Keratinocyte (primary cell): ENCODE measurements around the gene HDLBP. TPM values are rescaled to one million over a fixed set of nuclear protein-coding genes. Genes with fewer than 3 reads are reported as not detected.

Source experiments
- DNase-seq: peaks from one replicate; pipeline ENCODE4 v3.0.0-alpha.2; 2011; ENCODE audit warnings: low read depth, missing footprints, low spot score
- FAIRE-seq: peaks from 2 replicates; lab custom pipeline; 2011; peaks lifted over from hg19 to GRCh38; lab: Jason Lieb, UNC
- H2AFZ ChIP-seq: 2 replicates; pipeline ENCODE4 v1.6.0; 2012; ENCODE audit warnings: low read length, control low read depth, inconsistent platforms; ENCODE audit not compliant: control insufficient read depth
- H3K27ac ChIP-seq: 2 replicates; pipeline ENCODE4 v1.5.1; 2011; ENCODE audit warnings: low read length; ENCODE audit not compliant: control insufficient read depth, insufficient read depth
- H3K27me3 ChIP-seq: 3 replicates; pipeline ENCODE4 v1.6.0; 2011; ENCODE audit warnings: low read length; ENCODE audit not compliant: control insufficient read depth, insufficient read depth; ENCODE audit errors: extremely low read depth
- H3K36me3 ChIP-seq, 2 experiments: 2 replicates in 1 of 2; 3 replicates in 1 of 2; pipeline ENCODE4 v1.5.1; 2011; ENCODE audit warnings: low read length in 2 of 2, mild to moderate bottlenecking in 1 of 2; ENCODE audit not compliant: control insufficient read depth in 2 of 2, insufficient read depth in 2 of 2; ENCODE audit errors: extremely low read depth in 1 of 2
- H3K4me1 ChIP-seq: 3 replicates; pipeline ENCODE4 v1.5.1; 2011; ENCODE audit warnings: low read length; ENCODE audit not compliant: control insufficient read depth, insufficient read depth; ENCODE audit errors: extremely low read depth
- H3K4me2 ChIP-seq: 3 replicates; pipeline ENCODE4 v1.6.0; 2011; ENCODE audit warnings: low read depth, low read length; ENCODE audit not compliant: control insufficient read depth, insufficient read depth; ENCODE audit errors: extremely low read depth
- H3K4me3 ChIP-seq, 3 experiments: fragments of 200-600 bp in 1 of 3; sonication (generic) in 1 of 3; 2 replicates in 2 of 3; 3 replicates in 1 of 3; pipeline ENCODE4 v1.5.1; 2011 to 2016; ENCODE audit warnings: low read length in 3 of 3, mild to moderate bottlenecking in 3 of 3, control low read depth in 2 of 3, inconsistent platforms in 1 of 3, low read depth in 1 of 3, mixed read lengths in 1 of 3, mixed run types in 1 of 3, moderate library complexity in 1 of 3; ENCODE audit not compliant: control insufficient read depth in 2 of 3, insufficient read depth in 2 of 3; ENCODE audit errors: extremely low read depth in 1 of 3
- H3K79me2 ChIP-seq: 2 replicates; pipeline ENCODE4 v1.6.0; 2012; ENCODE audit warnings: low read length; ENCODE audit not compliant: control insufficient read depth, insufficient read depth
- H3K9ac ChIP-seq: 3 replicates; pipeline ENCODE4 v1.6.0; 2011; ENCODE audit warnings: low read length; ENCODE audit not compliant: control insufficient read depth, insufficient read depth; ENCODE audit errors: extremely low read depth
- H3K9me1 ChIP-seq: 3 replicates; pipeline ENCODE4 v1.6.0; 2011; ENCODE audit warnings: low read length; ENCODE audit not compliant: control insufficient read depth, insufficient read depth; ENCODE audit errors: extremely low read depth
- H3K9me3 ChIP-seq: 2 replicates; pipeline ENCODE4 v1.5.1; 2012; ENCODE audit warnings: low read depth, low read length; ENCODE audit not compliant: control insufficient read depth
- H4K20me1 ChIP-seq: 3 replicates; pipeline ENCODE4 v1.6.0; 2011; ENCODE audit warnings: low read length; ENCODE audit not compliant: control insufficient read depth, insufficient read depth; ENCODE audit errors: extremely low read depth
- CTCF ChIP-seq, 3 experiments: IDR thresholded peaks in 1 of 3; conservative IDR thresholded peaks in 1 of 3; optimal IDR thresholded peaks in 1 of 3; 2 replicates in 2 of 3; 3 replicates in 1 of 3; pipeline versions ENCODE3 to v1.5.1; 2011; ENCODE audit warnings: low read length in 3 of 3, mild to moderate bottlenecking in 3 of 3, moderate library complexity in 2 of 3, control low read depth in 1 of 3, inconsistent platforms in 1 of 3; ENCODE audit not compliant: insufficient read depth in 2 of 3; ENCODE audit errors: extremely low read depth in 1 of 3
- EZH2 ChIP-seq: IDR thresholded peaks from one replicate; pipeline ENCODE4 v1.6.1; 2012; ENCODE audit warnings: inconsistent platforms, mild to moderate bottlenecking, low read length, moderate library complexity
- dilution Hi-C: fragments of 300-500 bp; cut with MboI; formaldehyde crosslinking; loops from one replicate; pipeline ENCODE4 v1.7.0; 2020; ENCODE audit warnings: low sequenced_read_pairs; ENCODE audit not compliant: extremely low pct_ligation_motif_present
- polyA plus RNA-seq, 5 experiments: library from polyadenylated mRNA; depleted of rRNA in 3 of 5; stranded (reverse) in 3 of 5; stranded (forward) in 1 of 5; unstranded in 1 of 5; fragments of >200 nt; gene quantifications; 1 replicate in 1 of 5; 2 replicates in 3 of 5; 3 replicates in 1 of 5; pipeline versions ENCODE4 v1.2.1 to v1.2.3, GENCODE V29; 2011 to 2012; ENCODE audit warnings: missing spikeins in 2 of 5, low read depth in 1 of 5, low replicate concordance in 1 of 5

HDLBP gene
- polyA plus RNA-seq, 1 donor (not counting 4 experiments of a cell fraction or from before 2014, with no cell fraction given): 289 TPM

GRCh38 chr2:241363426-241363825, 48.0 kb upstream of the HDLBP start:
- H3K9me1 ChIP-seq: peaks cover 2% of the 10 kb centered on the region
- FAIRE-seq (no peak), DNase-seq (no peak)
- H3K4me1 ChIP-seq: no peaks in the 10 kb centered on the region
- no peak overlapping the region for H3K4me2 ChIP-seq
- no peak for TF ChIP-seq CTCF (optimal IDR thresholded peaks at IDR 0.05 in 1 of 3, IDR thresholded peaks at IDR 0.05 in 1 of 3, conservative IDR thresholded peaks at IDR 0.05 in 1 of 3; ENCODE audit: extremely low read depth in 1 of 3, insufficient read depth in 2 of 3, low read length in 3 of 3)
- TF ChIP-seq EZH2: no peak
- no peaks in the 10 kb centered on the region for H3K9me3 ChIP-seq
- H3K27me3 ChIP-seq: no peaks in the 10 kb centered on the region
- H3K9ac ChIP-seq: no peak overlapping the region
- peaks cover 3% of the 10 kb centered on the region for H4K20me1 ChIP-seq
- H3K27ac ChIP-seq: no peak overlapping the region
- dilution Hi-C loops: no loop called here
- H3K4me3 ChIP-seq: no peak overlapping the region
- peaks cover 0 to 5% of the 10 kb centered on the region in 2 experiments for H3K36me3 ChIP-seq
- peaks cover 67% of the 10 kb centered on the region for H3K79me2 ChIP-seq
- H2AFZ ChIP-seq: no peak overlapping the region

DNA sequence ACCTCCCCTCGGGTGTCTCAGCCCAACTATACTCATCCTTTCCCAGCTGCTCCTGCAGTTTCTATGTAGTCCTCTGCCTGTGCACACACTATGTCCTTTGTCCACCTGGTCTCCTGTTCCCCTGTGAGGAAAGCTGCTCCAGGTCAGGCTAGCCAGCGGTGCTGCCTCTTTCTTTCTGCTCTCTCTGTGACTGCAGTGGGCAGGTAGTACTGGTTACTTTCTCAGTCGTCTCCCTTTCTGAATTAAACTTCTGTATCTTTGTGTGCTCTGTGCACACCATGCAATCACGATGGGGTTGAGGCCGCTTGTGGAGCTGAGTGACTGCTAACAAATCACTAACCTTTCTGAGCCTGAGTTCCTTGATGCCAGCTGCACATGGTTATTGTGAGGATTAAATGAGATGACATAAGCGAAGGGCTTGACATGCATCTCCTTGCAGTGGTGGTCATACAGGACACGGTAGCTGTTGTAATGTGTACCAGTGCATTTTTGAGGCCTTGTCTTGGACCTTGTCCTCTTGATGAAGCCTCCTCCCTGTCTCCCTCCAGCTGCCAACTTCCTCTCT, 44.1 kb upstream of the HDLBP start:
- no peak overlapping the region for H2AFZ ChIP-seq
- H3K27me3 ChIP-seq: no peaks in the 10 kb centered on the region
- no peaks in the 10 kb centered on the region for H3K9me1 ChIP-seq
- no peak overlapping the region for H3K27ac ChIP-seq
- H3K4me2 ChIP-seq: no peak overlapping the region
- no peaks in the 10 kb centered on the region for H3K9me3 ChIP-seq
- H3K9ac ChIP-seq: no peak overlapping the region
- DNase-seq (no peak), FAIRE-seq (no peak)
- TF ChIP-seq CTCF (optimal IDR thresholded peaks at IDR 0.05 in 1 of 3, IDR thresholded peaks at IDR 0.05 in 1 of 3, conservative IDR thresholded peaks at IDR 0.05 in 1 of 3; ENCODE audit: extremely low read depth in 1 of 3, insufficient read depth in 2 of 3, low read length in 3 of 3): no peak
- TF ChIP-seq EZH2: no peak
- no peak overlapping the region for H3K4me3 ChIP-seq
- H3K79me2 ChIP-seq: peaks cover 63% of the 10 kb centered on the region
- H3K36me3 ChIP-seq: peaks cover 1 to 6% of the 10 kb centered on the region in 2 experiments
- peaks cover 10% of the 10 kb centered on the region for H3K4me1 ChIP-seq
- peaks cover 3% of the 10 kb centered on the region for H4K20me1 ChIP-seq
- dilution Hi-C loops: no loop called here
